Nucleus accumbens (tissue), 56 donors: Measurements from ENCODE around the gene PCDH8.
A peak's percentile ranks its signal among the peaks of the same experiment; 100 is the strongest.

ENCODE experiments used
- DNase-seq, 56 donors: peaks; one replicate each; lab custom pipeline; 2025; lab: John Stamatoyannopoulos, UW

Gene PCDH8

GRCh38 chr13:52848455-52849195 lies at the start of gene PCDH8:
Gene PCDH8, minus strand, starts transcription at chr13:52848640. Its CDS starts 204 bp downstream, at chr13:52848436.
- DNase-seq, result peak in 47 of 56 donors; percentile 5 to 87 (median 62)

- DNase-seq, result peak in 13 of 56 donors; percentile 2 to 51 (median 13)
Observed at GRCh38 chr13:52896827-52897659, 48.6 kb upstream of the PCDH8 start.

- DNase-seq, result no peak
Observed at GRCh38 chr13:52894413-52894812, 46.0 kb upstream of the PCDH8 start.

GRCh38 chr13:52892925-52893324 lies 44.5 kb upstream of the PCDH8 start:
- DNase-seq, result peak in 1 of 56 donors; percentile 17

GRCh38 chr13:52891706-52892105 lies 43.3 kb upstream of the PCDH8 start:
- no peak for DNase-seq

GRCh38 chr13:52887165-52887564 lies 38.7 kb upstream of the PCDH8 start:
- no peak for DNase-seq

GRCh38 chr13:52885141-52885540 lies 36.7 kb upstream of the PCDH8 start:
- DNase-seq, result no peak

GRCh38 chr13:52884429-52885010 lies 36.1 kb upstream of the PCDH8 start:
- DNase-seq, result no peak

GRCh38 chr13:52882785-52883184 lies 34.3 kb upstream of the PCDH8 start:
- no peak for DNase-seq

- no peak for DNase-seq
Observed at GRCh38 chr13:52879950-52880741, 31.7 kb upstream of the PCDH8 start.

GRCh38 chr13:52878831-52879230 lies 30.4 kb upstream of the PCDH8 start:
- DNase-seq, result no peak

- no peak for DNase-seq
Observed at GRCh38 chr13:52870143-52870542, 21.7 kb upstream of the PCDH8 start.

- DNase-seq, result no peak
Observed at GRCh38 chr13:52869621-52870020, 21.2 kb upstream of the PCDH8 start.

- DNase-seq, result no peak
Observed at GRCh38 chr13:52869050-52869449, 20.6 kb upstream of the PCDH8 start.

- DNase-seq, result no peak
Observed at GRCh38 chr13:52868190-52868589, 19.8 kb upstream of the PCDH8 start.

GRCh38 chr13:52864941-52865340 lies 16.5 kb upstream of the PCDH8 start:
- no peak for DNase-seq

GRCh38 chr13:52862358-52863206 lies 14.1 kb upstream of the PCDH8 start:
- DNase-seq, result peak in 5 of 56 donors; percentile 14 to 39 (median 18)

- no peak for DNase-seq
Observed at GRCh38 chr13:52852444-52852843, 4.0 kb upstream of the PCDH8 start.

GRCh38 chr13:52851137-52851962 lies 2.9 kb upstream of the PCDH8 start:
- peak in 35 of 56 donors; percentile 9 to 59 (median 40) for DNase-seq
